Effector memory CD4-positive, alpha-beta T cell (primary cell): ENCODE results near the gene MRPS2.

Source experiments
- DNase-seq, 3 donors: peaks; one replicate each; pipeline ENCODE4 v3.0.0-alpha.2; 2020
- H3K27ac ChIP-seq: 2 replicates; pipeline ENCODE4 v1.7.0; 2013; ENCODE audit warnings: mild to moderate bottlenecking, low read length, moderate library complexity; ENCODE audit not compliant: insufficient read depth, poor library complexity, severe bottlenecking
- H3K27me3 ChIP-seq: replicated peaks from 2 replicates; pipeline ENCODE4 v1.7.0; 2013; ENCODE audit warnings: mild to moderate bottlenecking, low read length; ENCODE audit not compliant: insufficient read depth, control insufficient read depth, poor library complexity, severe bottlenecking
- H3K36me3 ChIP-seq: 2 replicates; pipeline ENCODE4 v1.7.0; 2013; ENCODE audit warnings: mild to moderate bottlenecking, low read length, moderate library complexity; ENCODE audit not compliant: control insufficient read depth, insufficient read depth
- H3K4me1 ChIP-seq: 2 replicates; pipeline ENCODE4 v1.7.0; 2013; ENCODE audit warnings: low read length, mild to moderate bottlenecking; ENCODE audit not compliant: control insufficient read depth, insufficient read depth, poor library complexity, severe bottlenecking
- H3K4me3 ChIP-seq: 2 replicates; pipeline ENCODE4 v1.7.0; 2013; ENCODE audit warnings: low read length, low read depth, mild to moderate bottlenecking; ENCODE audit not compliant: insufficient read depth, poor library complexity, severe bottlenecking
- H3K9me3 ChIP-seq: 2 replicates; pipeline ENCODE4 v1.7.0; 2013; ENCODE audit warnings: mild to moderate bottlenecking, low read length, moderate library complexity; ENCODE audit not compliant: control insufficient read depth

Gene MRPS2

DNA sequence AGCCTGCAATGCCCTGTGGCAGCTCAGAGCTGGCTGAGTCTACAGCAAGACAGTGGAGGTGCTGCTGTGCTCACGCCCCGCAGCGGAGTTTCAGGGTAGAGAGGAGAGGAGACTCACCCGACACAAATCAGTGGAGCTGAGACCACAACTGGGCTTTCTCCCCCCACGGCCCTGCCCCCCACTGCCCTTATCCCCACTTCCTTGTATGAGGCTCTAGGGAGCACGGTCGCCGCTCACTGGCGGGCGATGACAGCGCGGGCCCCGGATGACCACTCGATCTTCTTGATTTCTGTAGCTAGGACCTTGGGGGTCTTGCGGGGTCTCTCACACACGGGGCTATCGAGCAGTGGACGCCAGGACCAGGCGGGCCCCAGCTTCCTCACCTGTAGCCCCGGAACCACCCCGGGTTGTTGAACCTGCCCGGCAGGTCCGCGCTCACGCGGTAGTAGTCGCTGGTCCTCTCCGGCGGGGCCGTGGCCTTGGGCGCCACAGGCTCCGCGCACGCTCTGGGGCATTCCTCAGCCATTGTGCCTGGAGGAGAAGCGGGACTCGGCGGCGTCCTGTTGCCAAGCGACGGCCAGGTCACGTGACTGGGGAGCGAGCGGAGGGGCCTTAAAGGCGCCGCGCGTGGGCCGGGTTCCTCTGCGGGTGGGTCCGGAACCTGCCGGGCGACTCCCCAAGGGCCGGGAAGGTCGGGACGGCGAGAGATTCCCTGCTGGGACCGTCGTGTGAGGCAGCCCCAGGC lies 984 bp upstream of the MRPS2 start:
- Histone ChIP-seq H3K4me3 (peak overlapping the region; percentile 97), H3K36me3 (peaks cover 20% of the 10 kb centered on the region), H3K27ac (peak overlapping the region; percentile 58), H3K9me3 (no peaks in the 10 kb centered on the region), H3K27me3 (no peaks in the 10 kb centered on the region), H3K4me1 (peaks cover 24% of the 10 kb centered on the region)
- peak; percentile 75 to 91 (median 82) for DNase-seq

DNA sequence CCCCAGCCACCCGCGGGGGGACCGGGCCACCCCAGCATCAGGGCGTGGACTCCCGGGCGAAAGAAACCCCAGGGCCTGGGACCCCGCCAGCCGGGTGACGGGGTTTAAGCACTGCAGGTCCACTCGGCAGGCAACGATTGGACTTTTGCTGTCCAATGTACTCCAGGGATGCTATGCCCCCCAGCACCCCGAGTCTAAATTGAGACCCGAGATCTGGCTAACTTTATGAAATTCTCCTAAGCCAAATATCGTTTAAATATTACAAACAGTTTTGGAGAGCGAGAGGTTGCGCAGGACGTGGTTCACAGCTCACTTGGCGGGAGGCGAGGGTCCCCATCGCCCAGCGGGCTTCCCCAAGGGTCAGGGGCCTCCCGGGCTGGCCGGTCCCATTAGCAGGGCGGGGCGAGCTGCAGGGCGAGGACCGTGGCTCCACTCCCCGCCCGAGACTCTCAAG lies 384 bp upstream of the MRPS2 start:
- no peak for DNase-seq
- peak overlapping the region; percentile 58 for H3K27ac ChIP-seq
- H3K4me1 ChIP-seq, result peaks cover 24% of the 10 kb centered on the region
- no peaks in the 10 kb centered on the region for H3K27me3 ChIP-seq
- H3K9me3 ChIP-seq, result no peaks in the 10 kb centered on the region
- peak overlapping the region; percentile 97 for H3K4me3 ChIP-seq
- peaks cover 20% of the 10 kb centered on the region for H3K36me3 ChIP-seq

DNA sequence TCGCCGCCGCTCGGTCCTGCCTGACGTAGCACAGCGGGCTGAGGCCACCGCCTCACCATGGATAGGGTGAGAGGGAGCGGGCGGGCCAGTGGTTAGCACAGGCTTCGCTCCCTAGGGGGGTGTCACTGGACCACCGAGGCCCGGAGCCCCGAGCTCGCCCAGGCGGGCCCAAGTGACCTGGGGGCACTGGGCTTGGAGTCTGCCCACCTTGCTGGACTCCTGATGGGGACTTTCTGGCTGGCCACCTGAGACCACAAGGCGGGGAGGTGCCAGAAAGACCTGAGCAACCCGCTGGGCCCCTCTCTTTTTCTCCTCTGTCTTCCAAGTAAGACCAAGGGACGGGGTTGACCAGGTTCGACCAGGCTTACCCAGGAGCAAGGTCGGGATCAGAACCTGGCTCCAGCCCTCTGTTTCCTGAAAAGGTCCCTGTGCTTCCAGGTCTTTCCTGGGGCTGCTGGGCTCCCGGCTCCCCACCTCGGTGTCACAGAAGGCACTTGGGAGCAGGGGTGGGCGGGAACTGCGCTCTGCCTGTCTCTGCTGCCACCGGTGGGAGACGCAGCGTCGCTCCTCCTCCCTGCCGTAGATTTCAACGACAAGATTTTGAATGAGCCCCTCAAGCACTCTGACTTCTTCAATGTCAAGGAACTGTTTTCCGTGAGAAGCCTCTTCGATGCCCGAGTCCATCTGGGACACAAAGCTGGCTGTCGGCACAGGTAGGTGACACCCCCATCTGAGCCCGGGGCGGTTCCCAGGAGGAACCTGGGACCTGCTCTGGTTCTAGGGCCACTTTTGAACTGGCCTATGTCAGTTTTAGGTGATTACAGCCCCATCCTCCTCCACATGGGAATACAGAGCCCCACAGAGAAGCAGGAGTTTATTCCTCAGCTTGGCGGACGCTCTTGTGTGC lies 1.0 kb downstream of the MRPS2 start:
- Histone ChIP-seq H3K27me3 (no peaks in the 10 kb centered on the region), H3K9me3 (no peaks in the 10 kb centered on the region), H3K36me3 (peaks cover 20% of the 10 kb centered on the region), H3K4me1 (peaks cover 24% of the 10 kb centered on the region), H3K4me3 (peak overlapping the region; percentile 97), H3K27ac (peak overlapping the region; percentile 58)
- DNase-seq, result no peak

DNA sequence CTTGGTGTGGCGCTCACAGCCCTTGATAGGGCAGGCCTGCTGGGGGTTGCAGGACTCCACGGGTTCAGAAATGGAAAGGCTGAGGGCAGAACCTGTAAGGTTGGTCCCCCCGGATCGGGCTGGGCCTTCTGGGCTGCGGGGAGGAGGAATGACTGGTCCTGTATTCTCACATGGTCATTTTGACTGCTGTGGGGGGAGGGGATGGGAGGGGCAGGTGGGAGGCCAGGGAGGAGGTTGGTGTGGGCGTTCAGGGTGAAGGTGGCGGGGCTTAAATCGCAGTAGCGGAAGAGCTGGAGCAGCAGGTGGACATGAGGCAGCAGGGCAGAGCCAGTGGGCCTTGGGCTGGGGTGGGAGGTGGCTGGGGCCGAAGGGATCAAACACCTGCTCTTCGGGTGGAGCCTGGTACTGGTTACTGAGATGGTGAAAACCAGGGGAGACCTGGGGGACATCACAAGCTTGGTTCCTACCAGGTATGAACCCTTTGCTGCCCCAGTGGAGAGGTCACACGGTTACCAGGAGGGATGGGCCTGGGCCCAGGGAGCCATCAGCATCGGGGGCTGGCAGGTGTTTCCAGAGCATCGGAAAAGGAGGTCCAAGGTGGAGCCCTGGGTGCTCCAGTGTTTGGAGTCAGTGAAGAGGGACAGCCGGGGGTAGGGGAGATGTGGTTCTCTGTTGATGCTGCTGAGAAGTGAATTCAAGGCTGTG lies 1.8 kb downstream of the MRPS2 start:
- no peaks in the 10 kb centered on the region for H3K27me3 ChIP-seq
- no peaks in the 10 kb centered on the region for H3K9me3 ChIP-seq
- no peak overlapping the region for H3K4me3 ChIP-seq
- no peak overlapping the region for H3K27ac ChIP-seq
- DNase-seq, result no peak
- peaks cover 24% of the 10 kb centered on the region for H3K4me1 ChIP-seq
- H3K36me3 ChIP-seq, result peaks cover 20% of the 10 kb centered on the region

DNA sequence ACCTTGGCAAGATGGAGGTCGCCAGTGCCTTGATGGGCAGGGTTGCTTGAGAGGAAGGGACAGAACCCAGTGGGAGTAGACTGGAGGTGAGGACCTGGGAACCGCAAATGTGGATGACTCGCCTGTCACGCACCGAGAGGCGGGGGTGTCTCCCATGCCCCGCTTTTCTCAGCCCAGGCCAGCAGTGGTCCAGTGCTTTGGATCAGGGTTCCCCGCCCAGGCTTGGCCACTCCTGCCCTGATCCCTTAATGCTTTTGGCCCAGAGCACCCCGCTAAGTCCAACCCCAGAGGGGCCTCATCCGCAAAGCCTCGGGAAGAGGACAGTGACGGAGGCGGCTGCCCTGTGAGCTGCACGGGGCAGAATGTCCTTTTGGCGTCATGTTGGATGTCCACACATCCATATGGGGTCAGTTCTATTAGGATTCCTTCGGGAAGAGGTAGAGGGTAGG lies 2.4 kb downstream of the MRPS2 start:
- peaks cover 20% of the 10 kb centered on the region for H3K36me3 ChIP-seq
- no peak for DNase-seq
- no peak overlapping the region for H3K27ac ChIP-seq
- peaks cover 24% of the 10 kb centered on the region for H3K4me1 ChIP-seq
- no peak overlapping the region for H3K4me3 ChIP-seq
- no peaks in the 10 kb centered on the region for H3K9me3 ChIP-seq
- H3K27me3 ChIP-seq, result no peaks in the 10 kb centered on the region

DNA sequence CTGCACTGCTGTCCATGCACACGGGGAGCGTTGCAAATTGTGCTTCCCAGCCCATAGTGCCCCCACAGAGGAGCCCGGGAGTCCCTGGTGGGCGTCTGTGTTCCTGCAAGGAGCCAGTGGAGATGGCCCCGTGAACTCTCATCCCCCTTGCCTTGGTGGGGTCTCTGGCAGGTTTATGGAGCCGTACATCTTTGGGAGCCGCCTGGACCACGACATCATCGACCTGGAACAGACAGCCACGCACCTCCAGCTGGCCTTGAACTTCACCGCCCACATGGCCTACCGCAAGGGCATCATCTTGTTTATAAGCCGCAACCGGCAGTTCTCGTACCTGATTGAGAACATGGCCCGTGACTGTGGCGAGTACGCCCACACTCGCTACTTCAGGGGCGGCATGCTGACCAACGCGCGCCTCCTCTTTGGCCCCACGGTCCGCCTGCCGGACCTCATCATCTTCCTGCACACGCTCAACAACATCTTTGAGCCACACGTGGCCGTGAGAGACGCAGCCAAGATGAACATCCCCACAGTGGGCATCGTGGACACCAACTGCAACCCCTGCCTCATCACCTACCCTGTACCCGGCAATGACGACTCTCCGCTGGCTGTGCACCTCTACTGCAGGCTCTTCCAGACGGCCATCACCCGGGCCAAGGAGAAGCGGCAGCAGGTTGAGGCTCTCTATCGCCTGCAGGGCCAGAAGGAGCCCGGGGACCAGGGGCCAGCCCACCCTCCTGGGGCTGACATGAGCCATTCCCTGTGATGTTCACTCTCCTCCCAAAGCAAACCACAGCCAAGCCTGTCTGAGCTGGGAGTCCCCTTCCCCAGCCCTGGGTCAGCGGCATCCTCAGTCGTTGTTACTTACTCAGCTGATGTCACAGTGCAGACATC lies 3.1 kb downstream of the MRPS2 start:
- Histone ChIP-seq H3K9me3 (no peaks in the 10 kb centered on the region), H3K4me3 (no peak overlapping the region), H3K36me3 (peaks cover 20% of the 10 kb centered on the region), H3K27me3 (no peaks in the 10 kb centered on the region), H3K4me1 (peaks cover 24% of the 10 kb centered on the region), H3K27ac (no peak overlapping the region)
- no peak for DNase-seq

DNA sequence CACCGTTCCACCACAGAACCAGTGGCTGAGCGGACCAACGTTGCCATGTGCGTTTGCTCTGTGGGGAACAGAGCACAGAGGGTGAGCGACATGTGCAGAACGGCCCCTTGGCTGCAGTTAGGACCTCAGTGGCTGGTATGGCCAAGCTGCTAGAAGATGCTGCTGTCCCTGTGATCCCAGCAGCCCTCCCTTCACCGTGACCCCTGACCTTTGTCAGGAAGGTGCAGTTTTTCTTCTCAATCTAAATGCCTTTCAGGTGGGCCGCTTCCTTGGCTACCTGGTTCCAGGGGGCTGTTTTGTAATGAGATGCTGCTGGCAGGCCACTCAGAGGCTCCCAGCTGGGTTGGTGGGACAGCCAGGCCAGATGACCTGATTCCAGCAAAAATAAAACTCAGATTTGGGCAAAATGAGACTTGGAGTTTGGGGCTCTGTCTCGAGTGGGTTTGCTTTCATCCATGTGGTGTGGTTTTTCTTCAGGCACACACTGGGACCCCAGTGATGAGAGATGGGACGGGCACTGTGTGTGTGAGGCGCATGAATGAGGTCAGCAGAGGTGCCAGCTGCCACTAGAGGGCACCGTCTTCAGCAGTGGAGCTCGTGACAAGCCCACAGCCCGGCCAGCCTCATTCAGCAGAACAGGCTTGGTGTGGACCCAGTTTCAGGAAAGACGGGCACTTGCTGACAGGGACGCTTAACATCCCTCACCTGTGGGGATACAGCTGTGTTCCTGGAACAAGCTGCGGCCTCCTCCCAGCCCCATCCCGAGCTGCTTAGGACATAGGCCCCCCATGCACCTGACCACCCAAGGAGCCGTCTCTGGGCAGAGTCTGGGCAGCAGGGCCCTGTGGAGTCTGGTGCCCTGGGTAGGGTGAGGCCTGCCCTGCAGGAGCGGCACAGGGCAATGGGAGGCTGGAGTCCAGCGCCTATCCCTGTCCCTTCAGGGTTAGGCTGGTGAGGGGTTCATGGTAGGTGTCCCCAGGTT lies 4.1 kb downstream of the MRPS2 start:
- peak in 2 of 3 donors; percentile 17 to 19 for DNase-seq
- peaks cover 20% of the 10 kb centered on the region for H3K4me1 ChIP-seq
- H3K4me3 ChIP-seq, result no peak overlapping the region
- no peaks in the 10 kb centered on the region for H3K27me3 ChIP-seq
- no peaks in the 10 kb centered on the region for H3K9me3 ChIP-seq
- H3K27ac ChIP-seq, result no peak overlapping the region
- peaks cover 20% of the 10 kb centered on the region for H3K36me3 ChIP-seq

DNA sequence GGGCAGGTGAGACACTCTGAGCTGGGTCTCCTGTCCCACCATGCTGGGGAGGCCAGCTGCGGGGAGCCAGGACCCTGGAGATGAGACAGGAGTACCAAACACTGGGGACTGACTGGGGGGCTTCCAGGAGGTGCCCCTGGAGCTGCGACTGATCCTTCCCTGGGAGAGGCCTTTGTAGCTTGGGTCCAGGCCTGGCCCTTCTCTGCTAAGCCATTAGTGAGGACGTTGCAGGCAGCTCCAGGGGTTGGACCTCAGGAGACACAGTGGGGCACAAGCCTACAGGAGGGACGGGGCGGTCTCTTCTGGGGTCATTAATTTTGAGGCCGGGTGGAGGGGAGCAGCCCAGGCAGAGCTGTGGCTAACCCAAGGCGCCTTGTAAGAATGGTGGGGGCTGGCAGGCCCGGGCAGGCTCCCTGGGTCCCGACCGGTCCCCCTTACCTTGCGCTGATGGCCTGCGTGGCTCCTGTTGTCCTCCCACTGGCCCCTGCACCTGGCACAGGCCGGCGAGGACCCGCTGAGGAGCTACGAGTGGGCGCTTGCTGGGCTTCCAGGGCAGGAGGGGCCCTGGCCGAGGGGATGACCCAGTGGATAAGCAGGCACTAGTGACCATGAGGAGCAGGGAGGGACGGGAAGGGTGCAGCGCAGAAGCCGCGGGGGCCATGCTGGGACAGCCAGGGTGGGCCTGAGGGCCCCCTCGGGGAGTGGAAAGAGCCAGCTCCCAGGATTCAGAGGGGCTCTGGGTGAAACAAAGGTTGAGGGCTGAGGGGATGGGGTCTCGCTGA lies 5.1 kb downstream of the MRPS2 start:
- Histone ChIP-seq H3K4me3 (no peak overlapping the region), H3K27me3 (no peaks in the 10 kb centered on the region), H3K4me1 (peaks cover 14% of the 10 kb centered on the region), H3K36me3 (peaks cover 20% of the 10 kb centered on the region), H3K9me3 (no peaks in the 10 kb centered on the region), H3K27ac (no peak overlapping the region)
- no peak for DNase-seq
